Muscle of back (tissue), 11 donors: Measurements from ENCODE around the gene EPHB2. TPM values are rescaled to one million over a fixed set of nuclear protein-coding genes. Genes with fewer than 3 reads are reported as not detected.
A peak's percentile ranks its signal among the peaks of the same experiment; 100 is the strongest.
"Not testable (repeated sequence)": the region's sequence is repeated elsewhere in the genome, so short reads cannot be mapped to it uniquely, and the experiment has no call there.

Experiments used
- DNase-seq, 3 donors: peaks; one replicate each; pipeline versions ENCODE4 v3.0.0 to v3.0.0-alpha.2; 2013
- polyA plus RNA-seq, 10 donors: library from polyadenylated mRNA; unstranded; fragments of 120-200 nt; gene quantifications; one replicate each; pipeline ENCODE4 v1.2.1, GENCODE V29; 2013; ENCODE audit not compliant: insufficient read length in 10 of 10

Gene EPHB2
- polyA plus RNA-seq, 10 donors: 15.9 to 26.2 (median 22.5) TPM

DNA sequence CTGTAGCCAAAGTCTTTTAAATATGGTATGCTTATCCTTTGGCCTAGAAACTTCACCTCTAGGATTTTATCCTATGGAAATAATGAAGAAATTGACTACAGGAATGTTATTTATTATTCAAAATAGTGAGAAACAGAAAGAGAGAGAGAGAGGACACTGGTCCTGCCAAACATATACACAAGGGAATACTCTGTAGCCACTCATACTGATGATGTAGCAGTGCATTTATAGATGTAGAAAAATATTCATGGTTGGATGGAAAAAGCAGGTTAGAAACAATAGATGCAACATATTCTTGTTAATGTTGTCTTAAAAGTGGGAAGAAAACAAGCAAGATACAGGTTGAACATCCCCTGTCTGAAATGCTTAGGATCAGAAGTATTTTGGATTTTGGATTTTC is 22.2 kb upstream of the EPHB2 start:
- no peak for DNase-seq

DNA sequence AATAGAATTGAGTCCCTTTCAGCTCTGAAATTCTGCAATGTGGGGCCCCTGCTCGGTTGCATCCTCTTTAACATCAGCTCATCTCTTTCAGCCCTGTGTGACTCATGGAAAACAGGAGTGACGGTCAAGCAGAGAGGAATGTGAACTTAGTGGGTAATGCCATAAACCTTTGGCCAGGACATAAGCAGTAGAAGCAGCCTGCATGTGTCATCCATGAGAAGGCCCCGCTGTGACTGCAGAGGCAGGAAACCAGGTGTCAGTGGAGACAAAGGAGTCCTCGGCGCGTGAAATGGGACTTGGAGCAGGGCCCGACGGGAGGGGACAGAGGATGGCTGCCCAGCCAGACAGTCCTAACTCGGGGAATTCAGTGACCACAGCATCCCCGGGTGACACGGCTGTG is 21.1 kb upstream of the EPHB2 start:
- DNase-seq: peak; percentile 54 to 82 (median 56)

DNA sequence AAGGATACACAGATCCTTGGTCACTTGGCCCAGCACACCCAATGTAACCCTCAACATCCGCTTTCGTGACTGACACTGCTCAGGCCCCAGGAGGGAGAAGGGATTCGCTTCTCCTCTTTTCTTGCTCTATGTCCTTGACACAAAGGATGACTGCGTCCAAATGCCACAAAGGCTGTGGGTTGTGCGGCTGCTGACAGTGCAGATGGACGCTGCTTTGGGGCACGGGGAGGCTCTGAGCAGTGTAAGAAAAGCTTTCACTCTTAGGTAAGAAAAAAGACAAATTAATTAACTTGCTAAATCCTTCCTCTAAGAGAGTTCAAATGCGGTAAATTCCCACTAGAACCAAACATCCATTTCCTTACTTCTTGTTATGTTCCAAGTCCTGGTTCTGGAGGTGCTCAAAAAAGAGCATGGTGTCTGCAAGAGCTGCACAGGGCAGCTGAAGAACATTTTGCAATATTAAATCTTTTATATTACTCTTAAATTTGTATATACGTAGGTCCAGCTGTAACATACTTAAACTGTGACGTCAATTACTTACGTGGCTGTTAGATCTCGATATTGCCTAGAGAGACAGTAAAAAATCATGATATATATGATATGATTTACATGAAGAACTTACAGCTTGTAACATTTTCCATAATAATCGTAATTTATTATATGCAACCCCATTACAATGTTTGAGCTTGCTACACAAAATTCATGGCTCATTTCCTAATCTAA is 19.4 kb upstream of the EPHB2 start:
- DNase-seq: no peak

DNA sequence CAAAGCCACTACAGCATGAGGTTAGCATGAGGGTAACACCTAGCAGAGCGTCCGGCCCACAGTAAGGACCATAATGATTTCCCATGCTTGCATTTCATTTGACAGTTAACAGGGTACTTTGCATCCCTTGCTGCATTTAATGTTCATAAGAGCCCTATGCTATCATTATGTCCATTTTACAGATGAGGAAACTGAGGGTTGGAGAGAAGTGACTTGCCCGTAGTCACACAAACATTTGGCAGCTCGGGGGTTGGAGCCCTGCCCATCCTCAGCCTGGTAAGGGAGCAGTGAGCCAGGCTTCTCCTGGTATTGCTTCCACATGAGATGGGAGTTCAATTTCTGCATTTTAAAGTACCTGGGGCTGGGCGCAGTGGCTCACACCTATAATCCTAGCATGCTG is 16.5 kb upstream of the EPHB2 start:
- no peak for DNase-seq

DNA sequence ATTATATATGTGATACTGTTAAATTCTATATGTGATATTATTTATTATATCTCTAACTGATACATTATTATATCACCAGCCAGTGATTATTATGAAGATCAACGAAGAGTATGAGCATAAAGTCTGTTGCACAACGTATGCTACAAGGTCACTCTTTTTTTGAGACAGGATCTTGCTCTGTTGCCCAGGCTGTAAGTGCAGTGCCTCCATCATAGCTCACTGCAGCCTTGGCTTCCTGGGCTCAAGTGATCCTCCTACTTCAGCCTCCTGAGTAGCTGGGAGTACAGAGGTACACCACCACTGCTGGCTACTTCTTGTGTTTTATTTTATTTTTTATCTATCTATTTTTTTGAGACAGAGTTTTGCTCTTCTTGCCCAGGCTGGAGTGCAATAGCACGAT is 14.0 kb upstream of the EPHB2 start:
- DNase-seq: no peak

DNA sequence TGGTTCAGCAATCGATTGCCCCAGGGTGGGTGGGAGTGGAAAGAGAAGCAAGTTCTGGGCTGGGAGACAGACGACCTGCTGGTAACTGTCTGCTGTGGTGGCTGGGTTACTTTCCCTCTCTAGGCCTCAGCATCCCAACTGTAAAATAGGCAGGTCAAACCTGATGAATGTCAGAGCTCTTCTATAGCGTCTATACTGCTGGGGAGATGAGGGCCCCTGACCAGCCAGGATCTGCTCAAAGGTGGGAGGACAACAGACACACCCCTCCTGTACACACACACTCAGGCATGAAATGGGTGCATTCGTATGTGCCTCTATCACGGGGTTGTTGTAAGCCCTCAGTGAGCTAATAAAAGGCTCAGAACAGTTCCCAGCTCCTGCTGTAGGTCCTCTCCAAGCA is 12.7 kb upstream of the EPHB2 start:
- no peak for DNase-seq

DNA sequence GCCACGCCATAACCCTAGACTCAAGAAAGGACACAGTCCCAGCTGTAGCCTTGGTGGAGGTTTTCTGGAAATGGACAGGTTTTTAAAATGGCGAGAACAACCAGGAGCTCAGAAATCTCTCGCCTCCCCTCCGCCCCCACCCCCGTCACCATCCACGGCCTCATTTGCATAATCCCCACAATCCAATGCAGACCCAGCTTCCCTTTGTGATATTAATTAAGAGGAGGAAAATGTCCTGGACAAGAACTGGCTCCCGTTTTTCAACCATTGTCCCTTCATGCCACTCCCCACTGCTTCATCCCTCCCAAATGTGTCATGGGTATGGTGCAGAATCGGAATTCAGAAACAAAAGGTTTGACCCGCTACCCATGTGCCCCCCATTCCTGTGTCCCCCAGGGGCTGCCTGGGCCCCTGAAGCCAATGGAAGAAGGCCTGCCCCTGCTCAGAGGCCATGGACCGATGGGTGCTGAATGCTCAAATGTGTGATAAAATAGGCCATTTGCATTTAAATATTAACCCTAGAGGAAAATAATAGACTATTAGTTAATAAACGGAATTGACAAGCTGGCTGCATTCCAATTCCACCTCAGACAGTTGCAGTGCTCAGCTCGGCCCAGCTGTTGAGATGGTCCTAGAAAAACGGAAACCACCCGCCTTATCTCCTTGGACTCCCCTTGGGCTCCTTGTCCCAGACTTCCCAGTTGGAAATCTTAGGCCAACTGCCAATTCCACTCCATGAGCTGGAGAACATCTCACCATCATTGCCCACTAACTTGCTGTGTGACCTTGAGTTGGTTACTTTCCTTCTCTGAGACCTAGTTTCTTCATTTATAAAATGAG is 10.7 kb upstream of the EPHB2 start:
- no peak for DNase-seq

DNA sequence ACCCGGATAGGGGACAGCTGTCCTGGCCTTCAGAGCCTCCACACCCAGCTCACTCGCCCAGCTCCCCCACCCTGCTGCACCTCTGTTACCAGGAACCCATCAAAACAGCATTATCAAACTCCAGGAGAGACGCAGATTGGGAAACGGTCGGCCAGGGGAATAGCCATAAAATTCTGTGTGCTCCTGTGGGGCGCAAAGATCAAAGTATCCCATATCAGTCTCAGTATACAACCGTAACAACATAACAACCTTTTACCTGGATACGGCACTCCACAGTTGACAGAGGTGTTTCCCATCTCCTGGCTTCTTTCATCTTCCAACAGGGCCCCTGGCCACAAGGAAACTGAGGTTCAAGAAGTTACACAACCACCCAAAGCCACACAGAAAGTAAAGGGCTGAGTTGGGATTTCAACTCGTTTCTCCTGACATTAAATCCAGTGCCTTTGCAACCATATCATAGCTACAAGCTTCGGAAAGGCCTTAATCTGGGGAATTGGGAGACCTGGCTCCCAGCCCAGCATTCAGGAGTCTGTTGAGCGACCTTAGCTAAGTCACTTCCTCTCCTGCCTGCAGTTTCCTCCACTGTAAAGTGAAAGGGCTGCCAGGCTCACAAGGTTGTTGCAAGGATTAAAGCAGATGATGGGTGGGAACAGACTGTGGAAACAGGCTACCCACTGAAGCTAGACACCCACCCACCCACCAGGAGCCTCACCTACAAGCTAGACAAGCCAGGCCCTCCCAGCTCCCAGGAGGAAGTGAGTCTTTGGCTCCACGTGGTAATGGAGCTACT is 8.1 kb upstream of the EPHB2 start:
- DNase-seq: no peak

DNA sequence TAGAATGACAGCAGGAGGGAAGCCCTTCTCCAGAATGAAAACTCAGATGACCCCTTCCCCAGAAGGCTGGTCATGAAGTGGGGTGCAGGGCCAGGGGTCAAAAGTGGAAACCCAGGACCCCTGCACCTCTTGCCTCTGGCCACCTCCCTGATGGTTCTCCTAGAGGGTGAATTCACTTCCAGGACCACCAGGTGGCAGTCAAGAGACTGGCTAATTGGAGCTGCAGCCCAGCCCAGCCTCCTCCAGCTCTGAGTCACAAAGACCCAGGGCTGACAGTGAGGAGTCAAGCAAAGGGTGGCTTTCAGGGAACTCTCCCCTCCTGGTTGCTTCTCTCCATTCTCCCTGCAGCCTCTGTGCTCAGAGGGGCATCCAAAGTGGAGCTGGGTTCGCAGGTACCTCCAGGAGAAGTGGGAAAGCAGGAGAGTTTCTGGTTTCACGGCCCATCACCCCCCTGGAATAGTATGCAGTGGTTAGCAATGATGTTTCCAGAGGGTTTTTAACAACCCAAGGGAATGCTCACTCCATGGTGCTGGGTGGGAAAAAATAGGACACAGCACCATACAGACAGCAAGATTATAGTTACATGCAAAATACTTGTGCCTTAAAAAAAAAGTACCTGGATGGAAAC is 6.1 kb upstream of the EPHB2 start:
- peak; percentile 85 to 92 (median 89) for DNase-seq

DNA sequence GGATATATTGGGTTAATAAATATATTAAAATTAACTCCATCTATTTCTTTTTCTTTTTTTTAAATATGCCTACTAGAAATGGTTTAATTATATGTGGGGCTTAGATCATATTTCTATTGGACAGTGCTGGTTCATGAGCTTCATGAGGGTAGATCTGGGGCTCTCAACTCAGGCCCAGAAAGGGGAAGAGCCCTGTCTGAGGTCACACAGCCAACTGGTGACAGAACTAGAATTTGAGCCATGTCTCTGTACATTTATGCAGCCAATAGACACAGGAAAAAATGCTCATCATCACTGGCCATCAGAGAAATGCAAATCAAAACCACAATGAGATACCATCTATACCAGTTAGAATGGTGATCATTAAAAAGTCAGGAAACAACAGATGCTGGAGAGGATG is 5.1 kb upstream of the EPHB2 start:
- no peak for DNase-seq

DNA sequence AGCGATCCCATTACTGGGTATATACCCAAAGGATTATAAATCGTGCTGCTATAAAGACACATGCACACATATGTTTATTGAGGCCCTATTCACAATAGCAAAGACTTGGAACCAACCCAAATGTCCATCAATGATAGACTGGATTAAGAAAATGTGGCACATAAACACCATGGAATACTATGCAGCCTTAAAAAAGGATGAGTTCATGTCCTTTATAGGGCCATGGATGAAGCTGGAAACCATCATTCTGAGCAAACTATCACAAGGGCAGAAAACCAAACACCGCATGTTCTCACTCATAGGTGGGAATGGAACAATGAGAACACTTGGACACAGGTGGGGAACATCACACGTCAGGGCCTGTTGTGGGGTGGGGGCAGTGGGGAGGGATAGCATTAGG is 4.5 kb upstream of the EPHB2 start:
- DNase-seq: not testable (repeated sequence)

DNA sequence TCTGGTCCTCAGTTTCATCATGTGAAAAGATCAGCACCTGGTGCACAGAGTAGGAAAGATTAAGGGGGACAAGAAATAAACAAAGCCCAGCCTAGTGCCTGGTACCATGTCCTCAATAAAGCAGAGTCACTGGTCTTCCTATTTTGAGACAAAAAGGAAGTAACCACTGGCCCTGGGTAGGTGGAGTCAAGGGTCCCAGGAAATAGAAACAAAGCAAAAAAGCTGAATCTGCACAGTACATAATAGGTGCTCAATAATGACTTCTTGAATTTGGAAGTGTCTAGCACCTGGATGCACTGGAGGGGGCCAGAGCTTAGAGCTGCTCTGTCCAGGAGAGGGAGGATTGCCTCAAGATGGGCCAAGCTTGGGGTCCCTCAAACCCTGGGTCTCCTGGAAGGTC is 1.9 kb upstream of the EPHB2 start:
- no peak for DNase-seq

DNA sequence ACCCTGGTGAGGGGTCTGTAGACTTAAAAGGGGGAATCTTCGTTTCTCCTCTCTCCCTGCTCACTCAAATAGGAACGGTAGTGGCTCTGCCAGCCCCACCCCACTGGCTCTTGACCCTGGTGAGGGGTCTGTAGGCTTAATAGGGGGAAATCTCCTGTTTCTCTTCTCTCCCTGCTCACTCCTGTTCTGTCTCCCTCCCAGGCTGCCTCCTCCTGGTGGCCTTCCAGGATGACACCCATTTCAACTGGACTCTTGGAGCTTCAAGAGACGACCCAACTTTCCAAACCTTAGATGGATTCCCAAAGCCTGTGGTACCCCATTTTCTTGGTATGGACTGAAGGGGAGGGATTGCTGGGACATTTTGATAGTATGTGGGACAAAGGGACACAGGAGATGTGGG is 1.4 kb upstream of the EPHB2 start:
- DNase-seq: no peak

DNA sequence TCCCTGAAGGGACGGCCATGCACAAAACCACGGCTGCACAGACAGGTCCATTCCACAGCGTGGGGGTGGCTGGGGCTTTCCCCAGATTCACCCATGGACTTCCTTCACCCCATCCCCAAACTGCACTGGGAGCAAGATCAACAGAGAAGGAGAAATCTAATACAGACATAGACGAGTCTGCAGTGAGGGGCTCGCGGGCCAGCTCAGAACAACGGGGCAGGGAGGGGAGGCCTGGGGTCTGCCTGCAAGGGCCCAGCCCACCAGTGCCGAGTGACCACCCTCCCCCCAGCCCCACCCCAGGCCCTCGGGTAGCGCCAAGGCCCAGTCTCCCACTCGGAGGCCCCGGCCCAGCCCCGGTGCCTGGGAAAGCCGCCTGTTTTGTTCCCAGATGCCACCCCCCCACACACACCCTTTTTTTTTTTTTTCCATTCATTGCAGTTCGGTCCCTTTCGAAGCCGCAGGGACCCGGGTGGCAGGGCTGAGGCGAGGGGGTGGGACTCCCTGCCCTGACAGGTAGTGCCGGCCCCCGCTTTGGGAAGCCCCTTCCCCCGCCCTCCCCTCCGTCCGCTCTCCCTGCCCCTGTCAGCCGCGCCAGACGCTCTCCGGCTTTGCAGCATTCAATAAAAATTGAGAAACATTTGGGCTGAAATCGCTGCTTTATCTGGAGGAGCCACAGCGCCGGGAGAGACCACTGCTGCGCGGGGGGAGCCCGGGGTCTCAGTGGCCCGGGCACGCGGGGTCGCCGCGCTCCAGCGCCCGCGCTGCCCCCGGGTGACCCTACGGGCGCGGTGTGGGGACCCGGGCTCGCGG is 543 bp upstream of the EPHB2 start:
- DNase-seq: peak; percentile 61 to 88 (median 80)

DNA sequence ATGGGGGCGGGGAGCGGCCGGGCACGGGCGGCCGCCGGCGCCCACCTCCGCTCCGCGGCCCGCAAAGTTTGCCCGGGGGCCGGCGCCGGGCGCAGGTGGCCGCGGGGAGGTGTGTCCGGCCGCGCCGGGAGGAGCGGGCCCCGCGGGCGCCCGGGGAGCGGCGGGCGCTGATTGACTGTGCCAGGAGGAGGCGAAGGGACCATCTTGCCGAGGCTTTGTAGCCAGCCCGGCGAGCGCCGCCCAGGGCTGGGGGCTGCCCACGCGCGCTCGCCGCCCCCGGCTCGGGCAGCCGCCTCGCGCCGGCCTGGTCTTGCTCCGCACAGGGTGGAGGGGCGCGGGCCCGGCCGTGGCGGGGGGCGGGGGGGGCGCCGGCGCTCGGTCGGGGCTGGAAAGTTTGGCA is 432 bp downstream of the EPHB2 start:
- no peak for DNase-seq

DNA sequence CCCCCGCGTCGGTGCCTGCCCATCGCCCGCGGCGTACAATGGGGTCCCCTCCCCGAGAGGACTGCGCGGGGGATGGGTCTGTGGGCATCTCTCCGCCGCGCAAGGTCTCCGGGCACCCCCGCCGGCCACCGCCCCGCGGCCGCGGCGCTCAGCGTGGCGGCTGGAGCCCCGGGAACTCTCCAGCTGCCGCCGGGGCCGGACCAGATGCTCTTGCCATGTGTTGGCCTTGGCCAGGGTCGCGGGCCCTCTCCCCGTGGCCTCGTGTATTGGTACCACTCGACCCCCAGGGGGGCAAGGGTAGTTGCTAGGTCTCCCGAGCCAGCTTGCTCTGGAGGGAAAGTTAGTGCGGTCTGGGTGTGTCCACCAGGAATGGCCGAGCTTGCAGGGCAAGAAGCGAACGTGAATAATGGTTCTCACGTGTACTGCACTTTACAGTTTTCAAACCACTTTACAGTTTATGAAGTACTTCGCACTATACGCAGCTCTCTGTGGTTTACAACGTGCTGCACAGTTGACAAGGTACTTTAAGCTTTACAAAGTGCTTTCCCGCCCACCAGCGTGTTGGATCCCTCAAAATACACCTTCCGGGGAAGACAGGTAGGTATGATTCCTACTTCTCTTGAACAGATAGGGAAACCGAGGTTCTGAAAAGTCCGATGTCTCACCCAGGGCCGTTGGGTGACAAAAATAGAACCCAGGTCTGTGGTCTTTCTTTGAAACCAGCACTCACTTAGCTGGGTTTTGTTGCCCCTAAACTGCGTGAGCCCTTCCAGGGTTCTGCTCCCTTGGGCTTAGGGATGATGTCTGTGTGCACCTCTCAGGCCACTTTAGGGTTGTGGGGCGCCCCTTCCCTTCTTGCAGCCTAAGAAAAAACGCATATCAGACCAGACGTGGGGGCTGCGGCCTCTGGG is 1.2 kb downstream of the EPHB2 start:
- peak in 1 of 3 donors; percentile 63 for DNase-seq

DNA sequence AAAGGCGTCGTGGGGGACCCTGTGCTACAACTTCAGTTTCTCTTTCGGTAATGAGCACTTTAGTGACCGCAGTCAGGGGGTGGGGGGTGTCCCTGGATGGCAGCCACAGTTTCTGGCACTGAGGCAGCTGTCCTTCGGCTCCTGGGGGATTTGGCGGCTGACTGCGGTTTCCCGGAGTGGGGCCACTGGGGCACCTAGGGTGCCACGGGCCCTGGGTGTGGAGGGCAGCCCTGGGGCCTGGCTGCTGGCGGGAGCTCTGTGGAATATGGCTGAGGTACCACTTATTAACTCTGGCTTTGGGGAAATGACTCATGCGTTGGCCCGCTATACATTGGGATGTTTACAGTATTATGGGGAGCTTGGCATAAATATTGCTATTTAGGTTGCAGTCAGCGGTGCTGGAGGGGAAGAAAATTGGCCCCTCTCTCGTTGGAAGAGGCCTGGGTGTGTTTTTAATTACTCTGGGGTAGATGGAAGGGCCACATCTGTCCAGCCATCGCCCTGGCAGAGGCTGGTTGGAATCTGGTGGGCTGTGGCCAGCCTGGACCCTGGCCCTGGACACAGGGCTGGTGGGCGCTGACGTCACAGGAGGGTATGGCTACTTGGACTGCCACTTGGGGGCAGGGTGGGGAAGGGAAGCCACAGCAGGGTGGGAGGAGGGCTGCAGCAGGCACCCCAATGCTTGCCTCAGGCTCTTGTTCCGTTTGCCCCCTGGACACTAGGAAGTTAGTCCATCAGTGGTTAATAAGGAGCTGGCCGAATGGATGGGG is 2.0 kb downstream of the EPHB2 start:
- peak in 2 of 3 donors; percentile 30 to 62 for DNase-seq

DNA sequence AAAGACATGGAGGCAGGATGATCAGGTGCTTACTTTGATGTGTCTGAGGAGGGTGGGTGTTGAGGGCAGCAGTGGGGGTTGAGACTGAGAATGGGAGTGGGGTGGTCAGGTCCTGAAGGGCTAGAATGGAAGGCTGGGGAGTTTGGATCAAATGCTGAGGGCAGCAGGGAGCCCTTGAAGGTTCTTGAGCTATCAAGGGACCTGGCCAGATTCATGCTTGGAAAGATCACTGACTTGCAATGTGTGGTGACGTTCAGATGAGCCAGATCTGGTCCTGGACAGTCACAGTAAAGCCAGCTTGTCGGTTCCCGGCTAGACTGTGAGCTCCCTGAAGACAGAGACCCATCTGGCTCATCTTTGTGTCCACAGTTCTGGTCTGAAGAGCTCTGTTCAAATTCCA is 3.8 kb downstream of the EPHB2 start:
- DNase-seq: no peak
